ENCODE measurements around the gene RPS4Y2. TPM values are rescaled to one million over a fixed set of nuclear protein-coding genes. Genes with fewer than 3 reads are reported as not detected.

The RPS4Y2 gene
- total and polyA plus RNA-seq, 9 donors = not detected

DNA sequence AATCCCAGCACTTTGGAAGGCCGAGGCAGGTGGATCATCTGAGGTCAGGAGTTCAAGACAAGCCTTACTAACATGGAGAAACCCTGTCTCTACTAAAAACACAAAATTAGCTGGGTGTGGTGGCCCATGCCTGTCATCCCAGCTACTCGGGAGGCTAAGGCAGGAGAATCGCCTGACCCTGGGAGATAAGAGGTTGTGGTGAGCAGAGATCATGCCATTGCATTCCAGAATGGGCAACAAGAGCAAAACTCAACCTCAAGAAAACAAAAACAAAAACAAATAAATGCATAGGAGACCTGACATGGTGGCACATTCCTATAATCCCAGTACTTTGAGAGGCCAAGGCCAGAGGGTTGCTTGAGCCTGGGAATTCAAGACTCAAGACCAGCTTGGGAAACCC, 16.1 kb upstream of the RPS4Y2 start:
- no peak for DNase-seq
- no peak for TF ChIP-seq POLR2A (IDR thresholded peaks at IDR 0.05)
- no peak for TF ChIP-seq EP300 (IDR thresholded peaks at IDR 0.05)
- TF ChIP-seq, protein P1, sequence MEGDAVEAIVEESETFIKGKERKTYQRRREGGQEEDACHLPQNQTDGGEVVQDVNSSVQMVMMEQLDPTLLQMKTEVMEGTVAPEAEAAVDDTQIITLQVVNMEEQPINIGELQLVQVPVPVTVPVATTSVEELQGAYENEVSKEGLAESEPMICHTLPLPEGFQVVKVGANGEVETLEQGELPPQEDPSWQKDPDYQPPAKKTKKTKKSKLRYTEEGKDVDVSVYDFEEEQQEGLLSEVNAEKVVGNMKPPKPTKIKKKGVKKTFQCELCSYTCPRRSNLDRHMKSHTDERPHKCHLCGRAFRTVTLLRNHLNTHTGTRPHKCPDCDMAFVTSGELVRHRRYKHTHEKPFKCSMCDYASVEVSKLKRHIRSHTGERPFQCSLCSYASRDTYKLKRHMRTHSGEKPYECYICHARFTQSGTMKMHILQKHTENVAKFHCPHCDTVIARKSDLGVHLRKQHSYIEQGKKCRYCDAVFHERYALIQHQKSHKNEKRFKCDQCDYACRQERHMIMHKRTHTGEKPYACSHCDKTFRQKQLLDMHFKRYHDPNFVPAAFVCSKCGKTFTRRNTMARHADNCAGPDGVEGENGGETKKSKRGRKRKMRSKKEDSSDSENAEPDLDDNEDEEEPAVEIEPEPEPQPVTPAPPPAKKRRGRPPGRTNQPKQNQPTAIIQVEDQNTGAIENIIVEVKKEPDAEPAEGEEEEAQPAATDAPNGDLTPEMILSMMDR (IDR thresholded peaks at IDR 0.05) = no peak

DNA sequence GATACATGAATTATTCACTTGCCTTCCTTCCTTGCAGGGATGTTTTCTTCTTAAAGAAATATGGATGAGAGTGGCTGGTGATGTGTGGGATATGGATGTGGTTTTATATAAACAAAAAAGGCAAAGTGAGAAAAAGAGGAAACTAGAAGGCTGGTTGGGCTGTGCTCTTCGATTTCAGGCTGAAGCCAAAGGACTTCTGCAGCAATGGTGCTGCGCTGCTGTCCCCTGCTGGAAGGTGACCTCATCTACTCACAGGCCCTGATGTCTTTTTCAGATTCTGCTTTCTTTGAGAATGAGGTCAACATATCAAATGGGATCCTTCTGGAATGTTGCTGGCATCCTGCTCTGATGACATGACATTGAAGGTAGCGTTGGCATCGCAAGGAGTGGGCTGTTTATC, 15.3 kb upstream of the RPS4Y2 start:
- WGBS, 3 donors = no CpG with 5 or more reads among the region's 4 CpGs
- intact Hi-C loops (cut with DNase I) = no loop called here

More for the DNA sequence above, 16.1 kb upstream of the RPS4Y2 start:
- H3K27me3 ChIP-seq = no peaks in the 10 kb centered on the region
- no peaks in the 10 kb centered on the region for H3K9me3 ChIP-seq
- no peak overlapping the region for H3K4me3 ChIP-seq
- H3K36me3 ChIP-seq = no peaks in the 10 kb centered on the region
- intact Hi-C loops (cut with DNase I) = no loop called here
- H3K4me1 ChIP-seq (ENCODE audit: insufficient read depth) = no peaks in the 10 kb centered on the region
- WGBS, 3 donors = no CpG with 5 or more reads among the region's 3 CpGs
- no peak overlapping the region for H3K27ac ChIP-seq

DNA sequence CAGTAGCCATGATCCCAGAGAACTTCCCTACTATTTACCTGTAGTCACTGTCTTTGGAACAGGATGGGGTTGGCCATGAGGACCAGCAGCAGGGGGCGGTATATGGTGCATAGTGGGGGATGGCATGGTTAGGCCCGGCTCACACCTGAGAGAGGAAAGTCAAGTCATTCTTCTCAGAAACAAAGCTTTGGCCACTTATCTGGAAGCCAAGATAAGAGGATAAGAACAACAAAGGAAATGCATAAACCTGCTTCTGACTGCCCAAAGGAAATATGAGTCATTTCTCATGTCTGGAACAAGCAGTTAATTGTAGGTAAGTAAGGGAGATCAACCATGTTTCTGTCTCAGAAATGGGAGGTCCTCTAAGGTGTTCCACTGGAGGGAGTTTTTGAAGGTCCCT, 10.8 kb upstream of the RPS4Y2 start:
- no CpG with 5 or more reads among the region's 2 CpGs for WGBS, 3 donors
- intact Hi-C loops (cut with DNase I) = no loop called here

More for the DNA sequence above, 15.3 kb upstream of the RPS4Y2 start:
- DNase-seq = no peak
- H3K27me3 ChIP-seq = no peaks in the 10 kb centered on the region
- H3K4me3 ChIP-seq = no peak overlapping the region
- no peaks in the 10 kb centered on the region for H3K9me3 ChIP-seq
- TF ChIP-seq EP300 (IDR thresholded peaks at IDR 0.05) (no peak), POLR2A (IDR thresholded peaks at IDR 0.05) (no peak)
- TF ChIP-seq, protein P1 (IDR thresholded peaks at IDR 0.05) = no peak
- H3K36me3 ChIP-seq = no peaks in the 10 kb centered on the region
- H3K27ac ChIP-seq = no peak overlapping the region
- H3K4me1 ChIP-seq (ENCODE audit: insufficient read depth) = no peaks in the 10 kb centered on the region

DNA sequence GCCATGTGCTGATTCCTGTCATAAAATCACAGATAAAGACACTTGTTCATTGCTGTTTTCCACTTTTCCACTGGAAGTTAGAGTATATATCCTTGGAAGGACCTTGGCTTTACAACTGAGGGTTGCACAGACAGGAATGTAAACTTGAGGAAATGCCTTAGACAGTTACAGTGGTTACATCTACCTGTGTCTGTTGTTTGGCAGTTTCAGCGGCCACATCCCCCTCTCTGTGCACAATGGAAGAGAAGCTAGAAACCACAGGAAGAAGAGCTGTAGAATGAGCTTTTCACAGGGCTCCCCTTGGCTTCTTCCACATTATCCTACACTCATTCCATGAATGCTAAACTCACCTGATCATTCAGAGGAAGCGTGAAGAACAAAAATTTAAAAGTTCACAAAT, 9.0 kb upstream of the RPS4Y2 start:
- H3K27me3 ChIP-seq = no peaks in the 10 kb centered on the region
- no peaks in the 10 kb centered on the region for H3K36me3 ChIP-seq
- DNase-seq = no peak
- H3K27ac ChIP-seq = no peak overlapping the region
- no peak overlapping the region for H3K4me3 ChIP-seq
- WGBS, 3 donors = no CpG with 5 or more reads among the region's 2 CpGs
- TF ChIP-seq, protein P1 (IDR thresholded peaks at IDR 0.05) = no peak
- no peak for TF ChIP-seq EP300 (IDR thresholded peaks at IDR 0.05)
- no peak for TF ChIP-seq POLR2A (IDR thresholded peaks at IDR 0.05)
- no peaks in the 10 kb centered on the region for H3K9me3 ChIP-seq
- no peaks in the 10 kb centered on the region for H3K4me1 ChIP-seq (ENCODE audit: insufficient read depth)
- intact Hi-C loops (cut with DNase I) = no loop called here

More for the DNA sequence above, 10.8 kb upstream of the RPS4Y2 start:
- no peak for DNase-seq
- H3K27ac ChIP-seq = no peak overlapping the region
- H3K36me3 ChIP-seq = no peaks in the 10 kb centered on the region
- TF ChIP-seq, protein P1 (IDR thresholded peaks at IDR 0.05) = no peak
- TF ChIP-seq EP300 (IDR thresholded peaks at IDR 0.05) = no peak
- no peak for TF ChIP-seq POLR2A (IDR thresholded peaks at IDR 0.05)
- H3K9me3 ChIP-seq = no peaks in the 10 kb centered on the region
- no peaks in the 10 kb centered on the region for H3K4me1 ChIP-seq (ENCODE audit: insufficient read depth)
- no peak overlapping the region for H3K4me3 ChIP-seq
- H3K27me3 ChIP-seq = no peaks in the 10 kb centered on the region

DNA sequence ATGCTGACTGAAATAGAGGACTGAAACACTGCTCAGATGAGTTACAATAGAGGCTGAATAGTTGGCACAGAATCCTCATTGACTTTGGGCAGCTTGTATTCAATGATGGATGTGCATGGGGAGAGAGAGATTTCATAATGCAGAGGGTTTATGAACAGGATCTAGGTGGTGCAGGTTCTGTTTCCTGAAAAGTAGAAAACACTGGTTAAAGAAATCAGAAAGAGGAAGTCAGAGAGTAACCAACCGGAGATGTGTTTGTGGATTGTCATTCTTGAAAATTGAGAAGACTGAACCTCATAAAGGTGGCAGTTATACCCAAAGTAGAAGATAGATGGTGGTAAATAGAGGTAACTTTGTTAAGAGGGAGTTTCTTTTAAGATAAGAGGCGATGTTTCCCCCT, 8.0 kb downstream of the RPS4Y2 start:
- no peaks in the 10 kb centered on the region for H3K36me3 ChIP-seq
- H3K9me3 ChIP-seq = no peaks in the 10 kb centered on the region
- TF ChIP-seq, protein P1 (IDR thresholded peaks at IDR 0.05) = no peak
- TF ChIP-seq POLR2A (IDR thresholded peaks at IDR 0.05) = no peak
- no peak for TF ChIP-seq EP300 (IDR thresholded peaks at IDR 0.05)
- no peak overlapping the region for H3K27ac ChIP-seq
- intact Hi-C loops (cut with DNase I) = no loop called here
- H3K4me3 ChIP-seq = no peak overlapping the region
- H3K27me3 ChIP-seq = no peaks in the 10 kb centered on the region
- H3K4me1 ChIP-seq (ENCODE audit: insufficient read depth) = no peaks in the 10 kb centered on the region
- no peak for DNase-seq
- WGBS, 3 donors = no CpG with 5 or more reads among the region's 2 CpGs

All from ovary (tissue), 9 donors.